Testis (tissue), 2 donors: ENCODE measurements around the gene XYLT1.

ENCODE experiments used
- POLR2A ChIP-seq: fragments of 450-650 bp; IDR thresholded peaks from one replicate; pipeline ENCODE4 v1.6.1; 2017; ENCODE audit warnings: antibody characterized with exemption, mild to moderate bottlenecking, moderate library complexity
- TF ChIP-seq, protein P1 (sequence below), 3 experiments: fragments of 450-650 bp in 2 of 3; fragments of 200-600 bp in 1 of 3; sonication (generic) in 1 of 3; IDR thresholded peaks; one replicate each; pipeline ENCODE4 v1.5.1; 2016 to 2019; ENCODE audit warnings: antibody characterized with exemption in 3 of 3, mild to moderate bottlenecking in 2 of 3, moderate library complexity in 1 of 3

DNA sequence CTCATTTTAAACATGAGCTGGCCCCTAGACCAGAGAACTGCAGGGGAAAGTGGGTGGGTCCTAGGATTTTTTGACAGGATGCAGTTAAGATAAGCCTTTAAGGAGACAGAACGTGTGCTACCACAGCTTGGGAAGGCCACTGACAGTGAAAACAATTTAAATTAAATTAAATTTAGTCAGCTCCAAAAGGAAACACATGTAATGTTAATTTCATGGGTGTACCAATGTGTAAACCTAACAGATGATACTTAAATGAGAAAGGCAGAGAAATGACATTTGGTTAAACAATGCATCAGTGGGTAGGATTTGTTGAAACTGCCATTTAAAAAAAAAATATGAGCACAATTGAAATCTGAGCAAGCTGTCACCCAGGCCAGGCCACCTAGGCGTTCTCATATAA is 250.8 kb downstream of the XYLT1 start:
- TF ChIP-seq, protein P1, sequence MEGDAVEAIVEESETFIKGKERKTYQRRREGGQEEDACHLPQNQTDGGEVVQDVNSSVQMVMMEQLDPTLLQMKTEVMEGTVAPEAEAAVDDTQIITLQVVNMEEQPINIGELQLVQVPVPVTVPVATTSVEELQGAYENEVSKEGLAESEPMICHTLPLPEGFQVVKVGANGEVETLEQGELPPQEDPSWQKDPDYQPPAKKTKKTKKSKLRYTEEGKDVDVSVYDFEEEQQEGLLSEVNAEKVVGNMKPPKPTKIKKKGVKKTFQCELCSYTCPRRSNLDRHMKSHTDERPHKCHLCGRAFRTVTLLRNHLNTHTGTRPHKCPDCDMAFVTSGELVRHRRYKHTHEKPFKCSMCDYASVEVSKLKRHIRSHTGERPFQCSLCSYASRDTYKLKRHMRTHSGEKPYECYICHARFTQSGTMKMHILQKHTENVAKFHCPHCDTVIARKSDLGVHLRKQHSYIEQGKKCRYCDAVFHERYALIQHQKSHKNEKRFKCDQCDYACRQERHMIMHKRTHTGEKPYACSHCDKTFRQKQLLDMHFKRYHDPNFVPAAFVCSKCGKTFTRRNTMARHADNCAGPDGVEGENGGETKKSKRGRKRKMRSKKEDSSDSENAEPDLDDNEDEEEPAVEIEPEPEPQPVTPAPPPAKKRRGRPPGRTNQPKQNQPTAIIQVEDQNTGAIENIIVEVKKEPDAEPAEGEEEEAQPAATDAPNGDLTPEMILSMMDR (IDR thresholded peaks at IDR 0.05), result no peak
- TF ChIP-seq POLR2A, result no peak
